ENCODE data around the gene BCL2A1.

BCL2A1 gene

DNA sequence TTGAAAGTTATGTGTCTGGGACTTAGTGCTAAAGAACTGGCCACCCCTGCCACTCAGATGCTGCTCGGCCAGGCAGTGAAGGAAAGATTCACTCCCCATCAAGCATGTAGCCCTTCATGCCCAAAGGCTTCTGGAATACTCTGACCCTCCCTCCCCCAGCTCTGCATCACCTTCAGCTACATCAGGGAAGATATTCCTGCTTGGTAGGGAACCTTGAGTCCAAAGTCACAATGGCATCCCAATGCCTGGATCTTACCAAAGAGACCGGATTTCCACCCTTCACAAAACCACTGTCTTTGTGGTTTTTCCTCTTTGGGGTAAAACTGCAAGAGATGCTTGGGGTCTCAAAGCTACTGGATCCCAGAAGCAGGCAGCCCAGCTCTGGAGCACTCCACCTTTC is 18.2 kb upstream of the BCL2A1 start:
- H3K4me1 ChIP-seq (ENCODE audit: insufficient read depth, poor library complexity, severe bottlenecking) = no peaks in the 10 kb centered on the region
- H3K36me3 ChIP-seq (ENCODE audit: low read depth) = no peaks in the 10 kb centered on the region
- H3K27ac ChIP-seq (ENCODE audit: poor library complexity, severe bottlenecking) = no peak overlapping the region
- TF ChIP-seq, protein P1, sequence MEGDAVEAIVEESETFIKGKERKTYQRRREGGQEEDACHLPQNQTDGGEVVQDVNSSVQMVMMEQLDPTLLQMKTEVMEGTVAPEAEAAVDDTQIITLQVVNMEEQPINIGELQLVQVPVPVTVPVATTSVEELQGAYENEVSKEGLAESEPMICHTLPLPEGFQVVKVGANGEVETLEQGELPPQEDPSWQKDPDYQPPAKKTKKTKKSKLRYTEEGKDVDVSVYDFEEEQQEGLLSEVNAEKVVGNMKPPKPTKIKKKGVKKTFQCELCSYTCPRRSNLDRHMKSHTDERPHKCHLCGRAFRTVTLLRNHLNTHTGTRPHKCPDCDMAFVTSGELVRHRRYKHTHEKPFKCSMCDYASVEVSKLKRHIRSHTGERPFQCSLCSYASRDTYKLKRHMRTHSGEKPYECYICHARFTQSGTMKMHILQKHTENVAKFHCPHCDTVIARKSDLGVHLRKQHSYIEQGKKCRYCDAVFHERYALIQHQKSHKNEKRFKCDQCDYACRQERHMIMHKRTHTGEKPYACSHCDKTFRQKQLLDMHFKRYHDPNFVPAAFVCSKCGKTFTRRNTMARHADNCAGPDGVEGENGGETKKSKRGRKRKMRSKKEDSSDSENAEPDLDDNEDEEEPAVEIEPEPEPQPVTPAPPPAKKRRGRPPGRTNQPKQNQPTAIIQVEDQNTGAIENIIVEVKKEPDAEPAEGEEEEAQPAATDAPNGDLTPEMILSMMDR (IDR thresholded peaks at IDR 0.05; ENCODE audit: poor library complexity, severe bottlenecking) = no peak
- DNase-seq (ENCODE audit: low spot score) (no peak), ATAC-seq (ENCODE audit: low read depth) (no peak)
- no peaks in the 10 kb centered on the region for H3K27me3 ChIP-seq (ENCODE audit: insufficient read depth, poor library complexity, severe bottlenecking)
- H3K9me3 ChIP-seq (ENCODE audit: severe bottlenecking) = no peaks in the 10 kb centered on the region
- H3K4me3 ChIP-seq (ENCODE audit: severe bottlenecking) = no peak overlapping the region

DNA sequence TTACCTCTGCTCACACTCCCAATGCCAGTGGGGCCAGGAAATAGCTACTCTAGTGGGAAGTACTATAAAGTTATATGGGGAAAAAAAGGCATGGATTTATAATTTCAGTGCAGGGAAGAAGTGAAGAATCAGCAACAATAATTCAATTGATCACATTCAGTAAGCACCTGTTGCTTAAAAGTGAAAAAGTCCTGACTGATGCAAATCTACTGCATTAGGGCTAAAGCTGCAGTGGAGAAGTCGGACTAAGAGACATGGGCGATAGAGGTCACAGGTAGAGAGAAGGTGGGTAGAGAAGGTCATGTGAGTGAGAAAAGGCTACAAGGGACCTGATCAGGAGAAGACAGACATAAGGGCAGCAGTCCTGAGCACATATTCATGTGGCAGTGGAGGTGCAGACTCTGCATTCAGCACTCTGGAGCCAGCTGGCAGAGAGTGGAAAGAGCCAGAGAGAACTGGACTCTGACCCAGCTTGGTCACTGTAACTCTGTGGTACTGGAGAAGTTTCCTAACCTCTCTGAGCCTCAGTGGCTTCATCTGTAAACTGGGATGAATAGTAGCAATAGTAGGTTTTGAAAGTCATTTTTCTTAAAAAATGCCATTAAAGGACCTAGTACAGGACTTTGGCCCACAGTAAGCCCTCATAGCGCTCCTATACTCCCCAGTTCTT is 17.6 kb upstream of the BCL2A1 start:
- H3K9me3 ChIP-seq (ENCODE audit: severe bottlenecking) = no peaks in the 10 kb centered on the region
- TF ChIP-seq, protein P1 (IDR thresholded peaks at IDR 0.05; ENCODE audit: poor library complexity, severe bottlenecking) = no peak
- H3K27ac ChIP-seq (ENCODE audit: poor library complexity, severe bottlenecking) = no peak overlapping the region
- H3K4me3 ChIP-seq (ENCODE audit: severe bottlenecking) = no peak overlapping the region
- DNase-seq (ENCODE audit: low spot score) = no peak
- no peaks in the 10 kb centered on the region for H3K36me3 ChIP-seq (ENCODE audit: low read depth)
- no peaks in the 10 kb centered on the region for H3K27me3 ChIP-seq (ENCODE audit: insufficient read depth, poor library complexity, severe bottlenecking)
- no peak for ATAC-seq (ENCODE audit: low read depth)
- H3K4me1 ChIP-seq (ENCODE audit: insufficient read depth, poor library complexity, severe bottlenecking) = no peaks in the 10 kb centered on the region

GRCh38 chr15:79987969-79988368 is 17.0 kb upstream of the BCL2A1 start:
- no peak for ATAC-seq (ENCODE audit: low read depth)
- DNase-seq (ENCODE audit: low spot score) = no peak
- H3K36me3 ChIP-seq (ENCODE audit: low read depth) = no peaks in the 10 kb centered on the region
- no peaks in the 10 kb centered on the region for H3K27me3 ChIP-seq (ENCODE audit: insufficient read depth, poor library complexity, severe bottlenecking)
- H3K27ac ChIP-seq (ENCODE audit: poor library complexity, severe bottlenecking) = no peak overlapping the region
- no peaks in the 10 kb centered on the region for H3K4me1 ChIP-seq (ENCODE audit: insufficient read depth, poor library complexity, severe bottlenecking)
- TF ChIP-seq, protein P1 (IDR thresholded peaks at IDR 0.05; ENCODE audit: poor library complexity, severe bottlenecking) = no peak
- no peaks in the 10 kb centered on the region for H3K9me3 ChIP-seq (ENCODE audit: severe bottlenecking)
- H3K4me3 ChIP-seq (ENCODE audit: severe bottlenecking) = no peak overlapping the region

- Histone ChIP-seq H3K9me3 (ENCODE audit: severe bottlenecking) (no peaks in the 10 kb centered on the region), H3K4me1 (ENCODE audit: insufficient read depth, poor library complexity, severe bottlenecking) (no peaks in the 10 kb centered on the region), H3K27me3 (ENCODE audit: insufficient read depth, poor library complexity, severe bottlenecking) (no peaks in the 10 kb centered on the region), H3K36me3 (ENCODE audit: low read depth) (no peaks in the 10 kb centered on the region), H3K4me3 (ENCODE audit: severe bottlenecking) (no peak overlapping the region), H3K27ac (ENCODE audit: poor library complexity, severe bottlenecking) (no peak overlapping the region)
- DNase-seq (ENCODE audit: low spot score) (no peak), ATAC-seq (ENCODE audit: low read depth) (no peak)
- TF ChIP-seq, protein P1 (IDR thresholded peaks at IDR 0.05; ENCODE audit: poor library complexity, severe bottlenecking) = no peak
These were observed 16.6 kb upstream of the BCL2A1 start for GRCh38 chr15:79987569-79987955.

DNA sequence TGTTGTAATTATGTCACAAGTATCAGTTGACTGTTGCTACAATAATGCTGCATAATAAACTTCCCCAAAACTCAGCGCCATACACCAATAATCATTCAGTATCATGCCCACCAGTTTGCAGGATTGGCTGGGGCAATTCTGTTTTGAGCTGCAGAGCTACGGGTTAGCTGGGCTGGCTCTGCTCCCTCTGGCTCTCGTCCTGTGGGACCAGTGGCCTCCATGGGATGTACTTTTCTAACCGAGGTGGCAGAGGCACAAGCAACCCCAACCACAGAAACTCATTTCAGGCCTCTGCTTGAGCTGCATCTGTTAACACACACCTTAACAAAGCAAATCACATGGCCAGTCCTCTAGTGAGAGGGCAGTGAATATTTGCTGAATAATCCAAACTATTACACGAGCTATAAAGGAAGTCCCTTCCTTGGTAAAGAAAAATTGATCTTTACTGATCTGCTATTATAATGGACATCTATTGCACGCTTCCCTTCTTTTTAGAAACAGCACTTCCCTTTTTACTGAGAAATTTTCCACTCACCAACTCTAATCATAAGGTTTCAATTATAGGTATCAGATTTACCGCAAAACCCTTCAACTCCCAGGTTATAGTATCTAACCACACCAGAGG is 10.9 kb upstream of the BCL2A1 start:
- Histone ChIP-seq H3K4me3 (ENCODE audit: severe bottlenecking) (no peak overlapping the region), H3K4me1 (ENCODE audit: insufficient read depth, poor library complexity, severe bottlenecking) (no peaks in the 10 kb centered on the region), H3K27me3 (ENCODE audit: insufficient read depth, poor library complexity, severe bottlenecking) (no peaks in the 10 kb centered on the region), H3K36me3 (ENCODE audit: low read depth) (no peaks in the 10 kb centered on the region), H3K9me3 (ENCODE audit: severe bottlenecking) (no peaks in the 10 kb centered on the region), H3K27ac (ENCODE audit: poor library complexity, severe bottlenecking) (no peak overlapping the region)
- TF ChIP-seq, protein P1 (IDR thresholded peaks at IDR 0.05; ENCODE audit: poor library complexity, severe bottlenecking) = no peak
- ATAC-seq (ENCODE audit: low read depth) (no peak), DNase-seq (ENCODE audit: low spot score) (no peak)
